ENCODE results near the gene SPHK2.

GRCh38 chr19:48615231-48616040, 3.9 kb upstream of the SPHK2 start:
- TF ChIP-seq, protein P1, sequence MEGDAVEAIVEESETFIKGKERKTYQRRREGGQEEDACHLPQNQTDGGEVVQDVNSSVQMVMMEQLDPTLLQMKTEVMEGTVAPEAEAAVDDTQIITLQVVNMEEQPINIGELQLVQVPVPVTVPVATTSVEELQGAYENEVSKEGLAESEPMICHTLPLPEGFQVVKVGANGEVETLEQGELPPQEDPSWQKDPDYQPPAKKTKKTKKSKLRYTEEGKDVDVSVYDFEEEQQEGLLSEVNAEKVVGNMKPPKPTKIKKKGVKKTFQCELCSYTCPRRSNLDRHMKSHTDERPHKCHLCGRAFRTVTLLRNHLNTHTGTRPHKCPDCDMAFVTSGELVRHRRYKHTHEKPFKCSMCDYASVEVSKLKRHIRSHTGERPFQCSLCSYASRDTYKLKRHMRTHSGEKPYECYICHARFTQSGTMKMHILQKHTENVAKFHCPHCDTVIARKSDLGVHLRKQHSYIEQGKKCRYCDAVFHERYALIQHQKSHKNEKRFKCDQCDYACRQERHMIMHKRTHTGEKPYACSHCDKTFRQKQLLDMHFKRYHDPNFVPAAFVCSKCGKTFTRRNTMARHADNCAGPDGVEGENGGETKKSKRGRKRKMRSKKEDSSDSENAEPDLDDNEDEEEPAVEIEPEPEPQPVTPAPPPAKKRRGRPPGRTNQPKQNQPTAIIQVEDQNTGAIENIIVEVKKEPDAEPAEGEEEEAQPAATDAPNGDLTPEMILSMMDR (IDR thresholded peaks at IDR 0.05) = no peak
- no peak for TF ChIP-seq POLR2A (IDR thresholded peaks at IDR 0.05)
